ENCODE data around the gene FOXR1.

- TF ChIP-seq CTCF (IDR thresholded peaks at IDR 0.05) (no peak), POLR2A (IDR thresholded peaks at IDR 0.05) (peak; percentile 51 to 69)
These were observed 46.7 kb downstream of the FOXR1 start, which contains the start of the genes RPS25 and TRAPPC4 for GRCh38 chr11:119018074-119018938.
